GM18951 (cell line): Measurements from ENCODE around the gene LGI2.

Source experiments
- POLR2A ChIP-seq: IDR thresholded peaks from 4 replicates; pipeline ENCODE4 v1.6.1; 2011; ENCODE audit warnings: mild to moderate bottlenecking; ENCODE audit not compliant: insufficient read length, insufficient read depth; ENCODE audit errors: extremely low read depth
- in situ Hi-C: fragments of 300-500 bp; cut with MboI; formaldehyde crosslinking; loops from one replicate; pipeline ENCODE4 v1.12.0; 2022; ENCODE audit warnings: low sequenced_read_pairs, mixed read lengths, inconsistent platforms; ENCODE audit not compliant: unreplicated experiment

Gene LGI2

GRCh38 chr4:24957886-24958285, 72.9 kb downstream of the LGI2 start:
- no peak for TF ChIP-seq POLR2A
- in situ Hi-C loops, result no loop called here

GRCh38 chr4:24956763-24957162, 74.0 kb downstream of the LGI2 start:
- in situ Hi-C loops, result no loop called here
- no peak for TF ChIP-seq POLR2A

GRCh38 chr4:24956091-24956490, 74.7 kb downstream of the LGI2 start:
- in situ Hi-C loops, result no loop called here
- no peak for TF ChIP-seq POLR2A

DNA sequence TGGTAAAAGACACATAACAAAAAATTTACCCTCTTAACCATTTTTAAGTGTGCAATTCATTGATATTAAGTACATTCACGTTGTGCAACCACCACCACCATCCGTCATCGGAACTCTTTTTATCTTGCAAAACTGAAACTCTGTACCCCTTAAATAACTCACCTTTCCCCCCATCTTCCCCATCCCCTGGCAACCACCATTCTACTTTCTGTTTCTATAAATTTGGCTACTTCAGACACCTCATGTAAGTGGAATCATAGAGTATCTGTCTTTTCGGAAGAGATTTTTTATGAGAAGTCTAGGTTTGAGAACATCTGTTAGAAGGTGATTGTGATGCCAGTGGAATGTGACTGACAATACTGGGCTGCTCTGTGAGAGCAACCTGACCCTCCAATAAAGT, 78.1 kb downstream of the LGI2 start:
- TF ChIP-seq POLR2A, result no peak
- in situ Hi-C loops, result no loop called here

GRCh38 chr4:24949970-24950369, 80.8 kb downstream of the LGI2 start:
- no peak for TF ChIP-seq POLR2A
- in situ Hi-C loops, result no loop called here
